Measurements from ENCODE around the gene OR8K5.

Gene OR8K5, protein sequence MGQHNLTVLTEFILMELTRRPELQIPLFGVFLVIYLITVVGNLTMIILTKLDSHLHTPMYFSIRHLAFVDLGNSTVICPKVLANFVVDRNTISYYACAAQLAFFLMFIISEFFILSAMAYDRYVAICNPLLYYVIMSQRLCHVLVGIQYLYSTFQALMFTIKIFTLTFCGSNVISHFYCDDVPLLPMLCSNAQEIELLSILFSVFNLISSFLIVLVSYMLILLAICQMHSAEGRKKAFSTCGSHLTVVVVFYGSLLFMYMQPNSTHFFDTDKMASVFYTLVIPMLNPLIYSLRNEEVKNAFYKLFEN

DNA sequence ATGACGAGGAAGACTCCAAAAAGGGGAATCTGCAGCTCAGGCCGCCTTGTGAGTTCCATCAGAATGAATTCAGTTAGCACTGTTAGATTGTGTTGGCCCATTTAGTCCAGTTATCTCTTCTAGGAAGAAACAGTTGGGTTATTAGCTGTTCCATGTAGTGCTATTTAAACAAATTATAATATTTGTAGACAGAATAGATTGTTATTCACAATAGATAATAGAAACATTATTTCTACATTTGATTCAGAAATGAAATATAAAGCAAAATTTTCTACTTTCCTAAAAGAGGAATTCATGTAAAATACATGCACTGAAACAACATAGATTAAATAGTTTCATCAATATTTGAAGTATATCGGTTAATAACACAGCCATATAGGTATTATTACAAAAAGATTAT, at the start of gene OR8K5:
Gene OR8K5 (minus strand): TSS at position 101 of the 400 bp plus-strand sequence. CDS start 0 bp downstream, at position 101.
- TF ChIP-seq, protein P1, sequence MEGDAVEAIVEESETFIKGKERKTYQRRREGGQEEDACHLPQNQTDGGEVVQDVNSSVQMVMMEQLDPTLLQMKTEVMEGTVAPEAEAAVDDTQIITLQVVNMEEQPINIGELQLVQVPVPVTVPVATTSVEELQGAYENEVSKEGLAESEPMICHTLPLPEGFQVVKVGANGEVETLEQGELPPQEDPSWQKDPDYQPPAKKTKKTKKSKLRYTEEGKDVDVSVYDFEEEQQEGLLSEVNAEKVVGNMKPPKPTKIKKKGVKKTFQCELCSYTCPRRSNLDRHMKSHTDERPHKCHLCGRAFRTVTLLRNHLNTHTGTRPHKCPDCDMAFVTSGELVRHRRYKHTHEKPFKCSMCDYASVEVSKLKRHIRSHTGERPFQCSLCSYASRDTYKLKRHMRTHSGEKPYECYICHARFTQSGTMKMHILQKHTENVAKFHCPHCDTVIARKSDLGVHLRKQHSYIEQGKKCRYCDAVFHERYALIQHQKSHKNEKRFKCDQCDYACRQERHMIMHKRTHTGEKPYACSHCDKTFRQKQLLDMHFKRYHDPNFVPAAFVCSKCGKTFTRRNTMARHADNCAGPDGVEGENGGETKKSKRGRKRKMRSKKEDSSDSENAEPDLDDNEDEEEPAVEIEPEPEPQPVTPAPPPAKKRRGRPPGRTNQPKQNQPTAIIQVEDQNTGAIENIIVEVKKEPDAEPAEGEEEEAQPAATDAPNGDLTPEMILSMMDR (IDR thresholded peaks at IDR 0.05; ENCODE audit: insufficient read depth, low read length, poor library complexity, severe bottlenecking) = no peak
- DNase-seq (ENCODE audit: extremely low read depth, insufficient read length) = no peak
- Histone ChIP-seq H3K27me3 (replicated peaks; ENCODE audit: control insufficient read depth, insufficient read depth, low read length) (no peaks in the 10 kb centered on the region), H3K4me3 (replicated peaks; ENCODE audit: low read depth, low read length) (no peak within 1 kb of the TSS), H3K36me3 (ENCODE audit: control insufficient read depth, insufficient read depth, low read length) (no peaks in the 10 kb centered on the region)

DNA sequence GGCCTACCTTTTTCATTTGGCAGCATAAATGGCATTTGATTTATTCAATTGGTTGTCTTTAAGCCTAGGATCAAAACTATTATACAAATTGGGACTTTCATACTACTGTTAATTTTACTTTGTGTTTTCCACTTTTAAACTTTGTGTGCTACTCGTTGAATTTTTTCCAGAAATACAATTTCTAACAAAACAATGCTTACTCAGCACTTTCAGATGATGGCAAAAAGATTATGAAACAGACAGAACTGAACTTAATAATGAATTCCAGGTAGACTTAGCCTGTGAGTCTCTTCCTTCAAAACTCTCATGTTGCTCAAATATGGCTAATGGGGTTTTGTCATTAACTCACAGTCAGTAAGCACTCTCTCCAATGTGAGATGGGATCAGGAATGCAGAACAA, 47.7 kb upstream of the OR8K5 start:
- Histone ChIP-seq H3K27me3 (replicated peaks; ENCODE audit: control insufficient read depth, insufficient read depth, low read length) (no peaks in the 10 kb centered on the region), H3K36me3 (ENCODE audit: control insufficient read depth, insufficient read depth, low read length) (no peaks in the 10 kb centered on the region), H3K4me3 (replicated peaks; ENCODE audit: low read depth, low read length) (no peak overlapping the region)
- TF ChIP-seq, protein P1 (IDR thresholded peaks at IDR 0.05; ENCODE audit: insufficient read depth, low read length, poor library complexity, severe bottlenecking) = no peak
- DNase-seq (ENCODE audit: extremely low read depth, insufficient read length) = no peak

DNA sequence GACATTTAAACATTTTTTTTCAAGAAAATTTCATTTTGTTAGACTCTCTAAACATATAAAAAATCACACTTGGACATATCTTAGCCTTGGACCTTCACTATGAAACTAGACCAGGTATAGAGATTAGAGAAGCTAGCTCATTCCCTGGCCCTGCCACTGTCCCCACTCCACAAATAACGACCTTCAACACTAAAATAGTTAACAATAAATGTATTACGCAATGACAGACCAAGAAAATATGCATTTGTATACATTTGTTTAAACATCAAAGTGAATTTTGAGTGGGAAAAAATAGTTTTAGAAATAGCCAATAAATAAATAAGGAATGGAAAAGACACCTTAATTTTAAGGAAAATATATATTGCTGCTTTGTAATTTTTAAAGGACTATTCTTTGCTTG, 37.2 kb upstream of the OR8K5 start:
- TF ChIP-seq, protein P1 (IDR thresholded peaks at IDR 0.05; ENCODE audit: insufficient read depth, low read length, poor library complexity, severe bottlenecking) = no peak
- Histone ChIP-seq H3K36me3 (ENCODE audit: control insufficient read depth, insufficient read depth, low read length) (no peaks in the 10 kb centered on the region), H3K27me3 (replicated peaks; ENCODE audit: control insufficient read depth, insufficient read depth, low read length) (no peaks in the 10 kb centered on the region), H3K4me3 (replicated peaks; ENCODE audit: low read depth, low read length) (no peak overlapping the region)
- no peak for DNase-seq (ENCODE audit: extremely low read depth, insufficient read length)

DNA sequence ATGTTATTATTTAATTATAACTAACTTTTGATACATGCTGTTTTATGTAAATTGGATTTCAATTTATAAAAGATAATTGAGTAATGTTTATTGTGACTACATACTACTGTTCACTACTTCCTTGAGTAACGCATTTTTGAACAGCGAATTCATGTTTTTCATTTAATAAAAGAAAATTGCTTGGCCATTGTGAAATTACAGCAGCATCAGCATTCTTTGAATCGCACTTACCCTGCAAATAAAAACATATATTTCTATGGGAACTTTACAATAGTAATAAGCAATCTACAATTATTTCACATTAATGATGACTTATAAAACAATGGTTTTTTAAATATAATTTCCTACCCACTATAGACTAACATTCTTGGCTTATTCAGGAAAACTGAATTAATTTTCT, 36.6 kb upstream of the OR8K5 start:
- DNase-seq (ENCODE audit: extremely low read depth, insufficient read length) = no peak
- Histone ChIP-seq H3K4me3 (replicated peaks; ENCODE audit: low read depth, low read length) (no peak overlapping the region), H3K36me3 (ENCODE audit: control insufficient read depth, insufficient read depth, low read length) (no peaks in the 10 kb centered on the region), H3K27me3 (replicated peaks; ENCODE audit: control insufficient read depth, insufficient read depth, low read length) (no peaks in the 10 kb centered on the region)
- TF ChIP-seq, protein P1 (IDR thresholded peaks at IDR 0.05; ENCODE audit: insufficient read depth, low read length, poor library complexity, severe bottlenecking) = no peak

DNA sequence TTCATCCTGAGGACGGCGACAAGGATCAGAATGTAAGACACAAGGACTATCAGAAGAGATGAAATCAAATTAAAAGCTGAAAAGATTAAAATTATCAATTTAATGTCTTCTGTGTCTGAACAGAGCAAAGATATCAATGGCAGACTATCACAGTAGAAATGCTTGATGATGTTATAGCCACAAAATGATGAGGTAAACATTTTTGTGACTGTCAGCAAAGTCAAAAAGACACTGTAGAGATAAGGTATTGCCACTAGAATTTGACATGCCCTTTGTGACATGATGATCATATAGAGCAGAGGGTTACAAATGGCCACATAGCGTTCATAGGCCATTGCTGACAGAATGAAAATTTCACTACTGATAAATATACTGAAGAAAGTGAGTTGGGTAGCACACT, 28.5 kb upstream of the OR8K5 start:
- H3K4me3 ChIP-seq (replicated peaks; ENCODE audit: low read depth, low read length) = no peak overlapping the region
- DNase-seq (ENCODE audit: extremely low read depth, insufficient read length) = no peak
- no peaks in the 10 kb centered on the region for H3K36me3 ChIP-seq (ENCODE audit: control insufficient read depth, insufficient read depth, low read length)
- TF ChIP-seq, protein P1 (IDR thresholded peaks at IDR 0.05; ENCODE audit: insufficient read depth, low read length, poor library complexity, severe bottlenecking) = no peak
- H3K27me3 ChIP-seq (replicated peaks; ENCODE audit: control insufficient read depth, insufficient read depth, low read length) = no peaks in the 10 kb centered on the region

All from GM06990 (cell line).